Activated CD4-positive, alpha-beta T cell treated with anti-CD3 and anti-CD28 coated beads, Interleukin-2, amount 50 U/mL, for 24 hours (primary cell): ENCODE data around the gene CNOT2.
"Not testable (repeated sequence)": the region's sequence is repeated elsewhere in the genome, so short reads cannot be mapped to it uniquely, and the experiment has no call there.

Experiments
- DNase-seq, 2 donors: peaks; one replicate each; pipeline ENCODE4 v3.0.0-alpha.2; 2020; ENCODE audit warnings: low read depth in 1 of 2, low spot score in 1 of 2

Gene CNOT2

DNA sequence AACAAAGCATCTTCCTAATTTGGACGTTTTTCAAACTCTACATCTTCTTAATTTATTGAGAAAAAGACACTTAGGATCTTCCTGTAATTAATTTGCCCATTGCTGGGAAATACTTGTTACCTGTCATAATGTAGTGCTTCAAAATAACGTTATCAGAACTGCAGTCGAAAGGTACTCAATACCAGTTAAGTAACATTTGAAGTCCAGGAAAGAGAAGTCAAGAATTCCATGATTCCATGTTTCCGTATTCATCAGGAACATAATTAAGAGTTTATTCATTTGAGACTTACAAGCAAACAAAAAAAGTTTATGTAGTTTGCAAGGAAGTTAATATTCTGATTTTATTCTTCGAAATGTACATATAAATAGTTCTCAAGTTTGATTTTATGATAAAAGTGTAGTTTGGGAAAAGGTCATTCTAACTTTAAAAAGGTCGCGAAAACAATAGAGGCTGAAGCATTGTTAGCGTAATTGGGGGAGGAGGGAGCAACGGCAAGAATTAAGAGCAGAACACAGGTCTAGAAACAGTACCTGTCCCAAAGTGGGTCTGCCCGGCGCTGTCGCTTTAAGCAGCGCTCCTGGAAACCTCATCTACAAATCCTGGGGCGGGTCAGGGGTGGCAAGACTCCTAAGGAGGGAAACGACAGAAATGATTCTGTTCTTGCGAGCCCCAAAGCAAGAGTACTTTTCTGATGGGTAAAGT is 121.6 kb downstream of the CNOT2 start:
- no peak for DNase-seq

DNA sequence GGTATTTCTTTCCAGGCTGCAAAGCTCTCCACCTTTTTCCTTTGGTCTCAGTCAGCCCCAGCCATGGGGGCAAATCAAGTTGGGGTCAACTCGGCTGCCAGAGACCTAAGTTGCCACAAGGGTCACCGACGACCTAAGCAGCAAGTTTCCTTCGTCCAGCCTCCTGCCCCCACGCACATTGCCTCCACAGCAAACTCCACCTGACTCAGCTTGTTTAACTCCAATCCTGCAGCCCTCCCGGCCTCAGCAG is 122.1 kb downstream of the CNOT2 start:
- no peak for DNase-seq

DNA sequence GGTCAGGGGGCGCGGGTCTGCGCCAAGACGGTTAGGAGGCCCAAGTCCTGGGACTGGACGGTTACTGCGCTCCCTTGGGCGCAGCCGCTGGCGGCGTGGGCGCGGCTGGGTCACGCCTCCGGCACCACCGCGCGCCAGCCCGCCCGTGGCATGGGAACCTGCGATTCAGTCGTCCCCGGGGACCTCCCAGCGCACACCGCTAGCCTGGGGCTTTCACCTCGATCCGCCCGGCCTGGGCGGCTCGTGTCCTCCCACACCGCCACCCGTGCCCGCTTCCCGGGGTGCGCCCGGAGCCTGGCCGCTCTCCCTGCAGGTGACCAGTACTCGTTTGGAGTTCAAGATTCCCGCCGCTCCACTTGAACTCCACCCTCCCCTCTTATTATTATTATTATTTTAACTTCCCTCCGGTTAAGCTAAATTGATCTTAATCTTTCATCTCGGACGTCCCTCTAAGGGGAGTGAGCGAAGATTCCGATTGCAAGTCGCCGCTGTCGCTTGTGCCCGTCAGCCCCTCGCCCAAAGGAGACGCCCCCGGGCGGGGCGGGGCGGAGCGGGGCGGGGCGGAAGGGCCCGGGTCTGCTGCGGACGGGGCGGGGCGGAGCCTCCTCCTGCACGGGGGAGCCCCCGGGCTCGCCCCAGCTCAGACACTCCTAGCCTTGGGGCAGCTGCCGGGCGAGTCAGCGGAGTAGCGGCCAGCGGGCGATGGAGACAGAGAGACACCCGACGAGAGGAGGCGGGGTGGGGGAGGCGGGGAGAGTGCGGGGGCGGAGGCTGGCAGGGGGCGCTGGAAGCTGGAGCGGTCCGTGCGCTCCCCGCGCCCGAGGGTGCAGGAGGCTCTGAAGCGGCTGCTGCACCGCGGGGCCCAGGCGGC is 122.7 kb downstream of the CNOT2 start, which contains the start of gene KCNMB4:
TSS of gene KCNMB4 (plus strand) at position 643 of the 871 bp plus-strand sequence. CDS start 445 bp downstream, outside the sequence.
- peak; percentile 53 to 54 for DNase-seq

DNA sequence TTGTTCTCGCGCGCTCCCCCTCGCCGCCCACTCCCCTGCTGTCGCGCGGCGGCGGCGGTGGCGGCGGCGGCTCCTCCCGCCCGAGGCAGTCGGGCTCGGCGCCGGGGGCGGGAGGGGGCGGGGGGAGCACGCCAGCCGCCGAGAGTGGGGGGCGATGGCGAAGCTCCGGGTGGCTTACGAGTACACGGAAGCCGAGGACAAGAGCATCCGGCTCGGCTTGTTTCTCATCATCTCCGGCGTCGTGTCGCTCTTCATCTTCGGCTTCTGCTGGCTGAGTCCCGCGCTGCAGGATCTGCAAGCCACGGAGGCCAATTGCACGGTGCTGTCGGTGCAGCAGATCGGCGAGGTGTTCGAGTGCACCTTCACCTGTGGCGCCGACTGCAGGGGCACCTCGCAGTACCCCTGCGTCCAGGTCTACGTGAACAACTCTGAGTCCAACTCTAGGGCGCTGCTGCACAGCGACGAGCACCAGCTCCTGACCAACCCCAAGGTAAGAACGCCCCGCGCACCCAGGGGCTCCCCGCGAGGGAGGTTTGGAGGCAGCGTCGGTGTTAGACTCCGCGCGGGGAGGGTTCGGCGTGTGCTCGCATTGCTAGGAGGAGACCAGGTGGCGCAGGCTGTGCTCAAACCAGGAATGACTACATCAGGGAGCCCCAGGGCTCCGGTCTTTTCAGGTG is 123.5 kb downstream of the CNOT2 start:
- peak; percentile 28 to 41 for DNase-seq

DNA sequence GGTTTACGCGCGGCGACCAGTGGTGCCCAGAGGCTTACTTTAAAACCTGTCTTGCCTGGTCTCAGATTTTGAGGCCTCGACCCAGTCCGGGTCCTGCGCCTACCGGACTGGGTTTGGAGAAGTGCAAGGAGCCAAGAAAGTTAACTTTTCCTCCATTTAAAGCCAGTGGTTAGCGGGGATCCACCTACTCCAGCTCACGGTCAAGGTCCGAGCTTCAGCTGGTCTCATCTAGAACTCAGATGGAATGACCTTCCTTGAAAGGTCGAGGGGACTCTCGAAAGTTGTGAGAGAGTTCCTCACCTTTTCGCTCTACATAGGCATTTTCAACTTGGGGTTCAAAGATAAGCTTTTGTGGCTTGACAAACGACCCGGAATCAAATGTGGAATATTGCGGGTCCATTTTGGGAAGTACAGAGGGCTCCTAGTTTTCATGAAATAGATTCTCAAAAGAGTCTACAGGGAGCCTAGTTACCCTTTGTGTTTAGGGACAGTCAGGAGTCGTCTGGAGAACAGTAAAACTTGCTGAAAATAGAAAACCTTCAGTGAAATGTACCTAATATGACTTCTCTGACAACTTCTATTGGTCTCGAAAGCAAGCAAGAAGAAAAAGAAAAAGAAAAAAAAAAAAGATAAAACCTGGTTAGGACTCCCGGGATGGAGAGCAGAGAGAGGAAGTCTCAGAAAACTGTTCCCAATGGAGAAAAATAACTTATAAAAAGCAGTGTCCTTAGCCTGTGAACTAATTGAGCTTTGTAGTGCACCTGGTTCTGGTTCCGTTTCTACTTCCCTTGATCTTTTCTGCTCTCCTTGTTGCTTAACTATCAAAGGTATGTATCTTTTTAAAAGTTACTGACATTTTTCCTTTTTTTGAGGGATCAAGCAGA is 124.3 kb downstream of the CNOT2 start:
- DNase-seq: no peak

DNA sequence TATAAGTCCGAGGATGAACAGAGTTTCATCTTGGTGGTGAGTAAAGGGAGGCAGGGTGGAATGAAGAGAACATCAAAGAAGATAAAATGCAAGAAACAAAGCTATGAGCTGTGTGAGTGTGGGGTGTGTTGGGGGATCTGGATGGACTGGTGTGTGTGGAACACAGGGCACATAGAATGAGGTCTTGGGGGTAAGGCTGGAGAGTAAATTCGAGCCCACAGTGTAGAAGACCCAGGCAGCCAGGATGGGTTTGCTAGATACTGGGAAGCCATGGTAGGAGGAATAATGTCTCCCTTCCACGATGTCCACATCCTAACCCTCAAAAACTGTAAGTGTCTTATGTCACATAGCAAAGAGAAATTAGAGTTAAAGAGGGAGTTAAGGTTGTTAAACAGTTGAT is 129.6 kb downstream of the CNOT2 start:
- DNase-seq: no peak

DNA sequence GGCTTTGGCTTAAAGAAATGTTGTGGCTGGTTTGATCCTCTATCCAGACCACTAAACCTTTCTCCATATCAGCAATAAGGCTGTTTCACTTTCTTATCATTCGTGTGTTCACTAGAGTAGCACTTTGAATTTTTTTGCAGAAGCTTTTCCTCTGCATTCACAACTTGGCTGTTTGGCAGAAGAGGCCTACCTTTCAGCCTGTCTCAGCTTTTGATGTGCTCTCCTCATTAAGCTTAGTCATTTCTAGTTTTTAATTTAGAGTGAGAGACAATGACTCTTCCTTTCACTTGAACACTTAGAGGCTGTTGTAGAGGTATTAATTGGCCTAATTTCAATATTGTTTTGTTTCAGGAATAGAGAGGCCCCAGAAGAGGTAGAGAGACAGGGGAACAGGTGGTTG is 136.6 kb downstream of the CNOT2 start:
- DNase-seq: no peak

DNA sequence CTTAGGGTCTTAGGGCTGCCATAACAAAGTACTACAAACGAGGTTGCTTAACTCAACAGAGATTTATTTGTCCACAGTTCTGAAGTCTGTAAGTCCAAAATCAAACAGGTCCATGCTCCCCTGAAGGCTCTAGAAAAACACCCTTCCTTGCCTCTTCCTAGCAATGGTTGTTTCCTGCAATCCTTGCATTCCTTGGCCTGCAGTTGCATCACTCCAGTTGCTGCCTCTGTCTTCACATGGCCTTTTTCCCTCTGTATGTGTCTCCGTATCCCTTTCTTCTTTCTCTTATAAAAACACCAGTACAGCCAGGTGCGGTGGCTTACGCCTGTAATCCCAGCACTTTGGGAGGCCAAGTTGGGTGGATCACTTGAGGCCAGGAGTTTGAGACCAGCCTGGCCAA is 140.3 kb downstream of the CNOT2 start:
- no peak for DNase-seq

DNA sequence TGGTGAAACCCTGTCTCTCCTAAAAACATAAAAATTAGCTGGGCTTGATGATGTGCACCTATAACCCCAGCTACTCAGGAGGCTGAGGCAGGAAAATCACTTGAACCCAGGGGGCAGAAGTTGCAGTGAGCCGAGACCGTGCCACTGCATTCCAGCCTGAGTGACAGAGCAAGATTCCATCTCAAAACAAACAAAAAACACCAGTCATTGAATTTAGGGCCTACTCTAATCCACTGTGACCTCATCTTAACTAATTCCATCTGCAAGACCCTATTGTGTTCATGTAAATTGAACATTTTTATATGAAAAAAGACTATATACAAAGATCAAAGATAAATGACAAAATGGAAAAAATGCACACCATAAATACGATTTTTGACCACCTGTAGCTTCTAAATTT is 140.7 kb downstream of the CNOT2 start:
- DNase-seq: no peak

DNA sequence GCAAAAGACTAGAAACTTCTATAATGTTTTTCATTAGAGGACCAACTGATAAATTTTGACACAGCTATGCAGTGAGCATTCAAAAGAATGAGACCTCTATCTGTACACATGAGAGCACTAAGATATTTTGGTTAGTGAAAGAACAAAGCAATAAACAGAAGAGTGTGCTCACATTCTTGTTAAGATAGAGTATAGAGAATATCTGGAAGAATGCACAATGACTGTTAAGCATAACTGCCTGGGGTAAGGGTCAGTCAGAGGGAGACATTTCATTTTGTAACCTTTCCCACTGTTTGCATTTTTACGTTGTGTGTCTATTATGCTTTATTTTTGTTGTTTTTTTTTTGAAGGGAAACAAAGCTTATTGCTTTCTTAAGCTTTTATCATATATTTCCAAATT is 143.5 kb downstream of the CNOT2 start:
- DNase-seq: no peak

DNA sequence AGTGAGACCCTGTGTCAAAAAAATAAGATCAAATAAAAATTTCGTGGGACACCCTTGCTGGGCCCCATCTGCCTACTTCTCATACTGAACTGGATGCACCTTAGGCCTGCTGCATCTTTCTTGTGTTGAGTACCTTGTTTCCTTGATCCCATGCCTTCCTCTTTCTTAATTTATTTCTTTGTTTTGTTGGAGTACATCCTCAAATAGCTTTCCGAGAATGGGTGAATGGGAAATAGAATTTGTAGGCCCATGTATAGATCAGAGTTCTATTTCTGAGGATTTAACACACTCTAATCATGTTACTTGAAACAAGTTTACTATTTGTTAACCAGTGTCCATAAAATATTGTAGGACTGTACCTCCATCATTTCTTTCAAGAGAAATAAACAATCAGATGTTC is 146.4 kb downstream of the CNOT2 start:
- DNase-seq: no peak

DNA sequence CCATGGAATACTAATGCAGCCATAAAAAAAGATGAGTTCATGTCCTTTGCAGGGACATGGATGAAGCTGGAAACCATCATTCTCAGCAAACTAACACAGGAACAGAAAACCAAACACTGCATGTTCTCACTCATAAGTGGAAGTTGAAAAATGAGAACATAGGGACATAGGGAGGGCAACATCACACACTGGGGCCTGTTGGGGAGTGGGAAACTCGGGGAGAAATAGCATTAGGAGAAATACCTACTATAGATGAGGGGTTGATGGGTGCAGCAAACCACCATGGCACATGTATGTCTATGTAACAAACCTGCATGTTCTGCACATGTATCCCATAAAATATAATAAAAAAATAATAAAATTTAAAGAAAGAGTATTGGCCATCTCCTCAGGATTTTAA is 149.4 kb downstream of the CNOT2 start:
- DNase-seq: not testable (repeated sequence)

DNA sequence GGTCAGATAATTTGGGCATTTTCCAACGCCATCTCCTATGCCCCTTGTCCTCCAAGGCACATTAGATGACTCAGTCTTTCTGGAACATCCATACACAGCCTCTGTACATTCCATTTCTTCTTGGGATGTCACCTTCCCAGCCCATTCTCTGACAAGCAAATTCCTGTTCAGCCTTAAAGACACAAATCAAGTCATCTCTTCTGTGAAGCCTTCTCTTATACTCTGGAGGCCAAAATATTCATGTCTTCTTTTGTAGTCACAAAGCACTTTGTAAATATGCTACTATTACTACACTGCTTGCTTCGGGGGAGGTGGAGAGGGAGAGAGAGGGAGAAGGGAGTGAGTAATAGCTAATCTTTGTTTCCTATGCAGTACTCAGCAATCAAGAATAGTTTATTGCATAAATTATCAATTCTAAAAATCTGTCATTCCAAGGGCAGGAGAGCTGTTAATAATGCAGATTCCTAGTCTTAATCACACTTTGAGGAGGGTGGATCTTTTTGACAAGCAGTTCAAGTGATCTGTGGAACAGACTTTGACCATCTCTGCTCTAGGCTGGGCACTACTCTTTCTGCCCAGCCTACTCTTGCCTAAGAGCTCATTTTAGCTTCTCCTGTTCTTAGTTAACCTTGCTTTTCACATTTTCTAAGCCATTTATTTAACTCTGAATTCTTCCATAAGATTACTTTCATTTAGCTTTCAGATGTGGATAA is 150.7 kb downstream of the CNOT2 start:
- no peak for DNase-seq

DNA sequence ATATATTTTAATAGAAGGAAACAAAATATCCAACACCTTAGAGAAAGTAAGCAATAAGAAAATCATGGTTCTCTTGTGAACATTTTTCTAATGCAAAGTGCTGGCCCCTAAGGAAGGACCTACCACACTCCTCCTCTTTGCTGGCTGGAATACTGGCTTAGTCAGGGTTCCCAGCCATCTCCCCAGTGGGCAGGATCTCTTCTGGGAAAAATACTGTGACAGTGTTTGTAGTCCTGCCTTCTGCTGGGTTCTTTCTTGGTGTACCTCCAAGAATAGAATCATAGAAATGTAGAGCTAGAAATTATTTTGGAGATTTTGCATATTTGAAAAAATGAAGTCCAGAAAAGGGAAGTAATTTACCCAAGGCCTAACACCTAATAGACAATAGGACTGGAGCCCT is 154.8 kb downstream of the CNOT2 start:
- DNase-seq: no peak

DNA sequence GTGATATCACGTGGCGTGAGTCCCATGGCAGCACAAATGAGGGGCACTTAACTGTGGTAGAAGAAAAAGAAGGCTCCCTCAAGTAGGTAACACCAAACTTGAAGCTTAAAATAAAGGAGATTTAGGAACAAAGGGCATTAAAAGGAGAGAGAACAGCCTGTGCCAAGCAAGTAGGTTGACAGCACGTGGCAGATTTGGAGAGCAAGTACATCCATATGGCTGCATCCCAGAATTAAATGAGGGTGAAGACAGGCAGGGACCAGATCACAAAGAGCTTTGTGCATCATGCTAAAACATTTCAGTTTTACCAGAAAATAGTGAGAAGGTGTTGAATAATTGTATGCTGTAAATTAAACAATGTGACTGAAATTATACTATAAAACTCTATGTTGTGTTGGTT is 155.6 kb downstream of the CNOT2 start:
- no peak for DNase-seq

DNA sequence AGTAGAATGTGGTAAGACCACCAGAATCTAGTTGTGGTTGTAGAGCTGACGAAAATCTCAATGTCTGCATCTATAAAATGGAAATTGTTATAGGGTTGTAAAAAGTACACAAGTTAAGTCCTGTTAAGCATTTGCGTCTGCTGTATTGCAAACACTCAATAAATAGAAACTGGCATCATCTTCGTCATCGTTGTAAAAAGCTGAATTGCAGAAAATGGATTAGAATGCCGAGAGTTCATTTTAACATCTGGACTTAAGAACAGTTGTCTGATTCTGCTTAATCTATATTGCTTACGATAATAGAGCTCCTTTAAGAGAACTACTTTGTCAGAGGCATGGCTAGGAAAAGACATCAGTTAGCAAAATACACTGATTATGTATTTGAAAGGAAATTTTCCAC is 156.1 kb downstream of the CNOT2 start:
- DNase-seq: no peak

DNA sequence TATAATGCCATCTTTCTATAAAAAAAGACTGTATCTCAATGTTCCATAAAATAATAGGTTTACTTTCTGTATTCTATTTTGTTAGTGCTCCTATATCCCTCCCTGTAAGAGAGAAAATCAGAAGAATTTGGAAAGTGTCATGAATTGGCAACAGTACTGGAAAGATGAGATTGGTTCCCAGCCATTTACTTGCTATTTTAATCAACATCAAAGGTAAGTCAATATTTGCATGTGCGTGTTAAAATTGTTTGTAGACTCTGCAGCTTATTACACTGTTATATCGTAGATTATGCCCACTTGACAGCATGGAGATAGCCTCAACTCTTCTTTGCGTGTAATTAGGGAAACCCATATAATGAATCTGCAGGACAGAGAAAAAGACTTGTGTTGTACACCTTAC is 156.9 kb downstream of the CNOT2 start:
- DNase-seq: no peak

DNA sequence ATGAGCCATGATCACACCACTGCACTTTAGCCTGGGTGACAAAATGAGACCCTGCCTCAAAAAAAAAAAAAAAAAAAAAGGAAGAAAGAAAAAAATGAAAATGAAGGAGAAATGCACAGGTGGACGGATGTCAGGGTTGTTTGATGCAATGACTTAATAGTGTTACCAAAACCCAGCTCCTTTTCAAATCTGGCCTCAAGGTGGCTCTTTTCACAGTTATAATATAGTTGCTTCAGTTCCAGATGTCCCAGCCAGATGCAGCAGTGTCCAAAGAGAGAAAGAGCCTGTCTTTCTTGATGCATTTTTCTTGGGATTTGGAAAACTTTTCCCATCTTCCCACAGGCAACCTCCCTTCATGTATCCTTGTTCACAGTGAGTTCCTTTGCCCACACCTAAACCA is 159.4 kb downstream of the CNOT2 start:
- DNase-seq: no peak

DNA sequence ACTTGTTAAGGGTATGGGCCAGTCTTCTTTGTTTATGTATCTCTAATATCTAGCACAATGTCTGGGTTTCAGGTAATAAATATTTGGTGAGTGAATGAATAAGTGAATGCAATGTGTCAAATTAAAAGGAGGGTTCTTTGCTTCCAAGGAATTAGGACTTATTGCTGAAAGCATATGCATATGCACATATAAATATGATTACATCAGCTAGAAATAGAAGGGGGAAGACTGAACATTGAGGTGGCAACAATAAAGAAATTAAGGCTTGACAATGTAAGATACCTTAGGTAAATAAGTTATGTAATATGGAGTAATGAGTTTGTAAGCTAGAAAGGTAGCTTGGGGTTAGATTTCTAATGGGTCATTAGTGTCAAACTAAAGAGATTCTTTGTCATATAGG is 160.6 kb downstream of the CNOT2 start:
- DNase-seq: no peak
